Rectal smooth muscle tissue (tissue), 1 donor: ENCODE data around the gene FNDC3B.

Source experiments
- H3K27ac ChIP-seq: one replicate; pipeline ENCODE4 v1.7.0; 2013; ENCODE audit warnings: low read depth, low read length, inconsistent platforms
- H3K27me3 ChIP-seq: one replicate; pipeline ENCODE4 v1.7.0; 2013; ENCODE audit warnings: low read length; ENCODE audit not compliant: control insufficient read depth, insufficient read depth
- H3K36me3 ChIP-seq: one replicate; pipeline ENCODE4 v1.7.0; 2013; ENCODE audit warnings: low read length; ENCODE audit not compliant: control insufficient read depth, insufficient read depth
- H3K4me1 ChIP-seq: one replicate; pipeline ENCODE4 v1.7.0; 2013; ENCODE audit warnings: low read length; ENCODE audit not compliant: control insufficient read depth, insufficient read depth
- H3K4me3 ChIP-seq: one replicate; pipeline ENCODE4 v1.7.0; 2013; ENCODE audit warnings: low read length
- H3K9ac ChIP-seq: one replicate; pipeline ENCODE4 v1.7.0; 2013; ENCODE audit warnings: low read length

FNDC3B gene

DNA sequence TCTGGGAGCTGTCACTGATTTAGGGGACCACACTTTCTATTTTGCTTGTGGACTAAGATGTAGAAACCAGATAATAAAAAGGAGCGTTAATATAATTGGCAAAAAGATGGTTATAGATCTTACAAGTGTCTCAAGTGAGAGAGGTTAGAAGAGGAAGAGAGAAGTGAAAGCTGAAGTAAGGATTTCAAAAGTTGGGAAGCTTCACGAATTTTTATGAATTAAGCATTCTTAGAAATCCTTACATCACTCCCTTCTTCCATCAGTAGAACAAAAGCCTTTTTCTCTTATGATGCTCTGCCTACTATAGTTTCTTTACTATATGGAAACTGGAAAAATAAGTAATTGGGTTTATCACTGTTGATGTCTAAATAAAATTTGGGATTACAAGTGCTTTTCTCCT lies 146.5 kb downstream of the FNDC3B start:
- H3K4me1 ChIP-seq, result peaks cover 3% of the 10 kb centered on the region
- H3K27ac ChIP-seq, result no peak overlapping the region
- H3K27me3 ChIP-seq, result no peaks in the 10 kb centered on the region
- H3K36me3 ChIP-seq, result no peaks in the 10 kb centered on the region
- H3K4me3 ChIP-seq, result no peak overlapping the region
- no peak overlapping the region for H3K9ac ChIP-seq

DNA sequence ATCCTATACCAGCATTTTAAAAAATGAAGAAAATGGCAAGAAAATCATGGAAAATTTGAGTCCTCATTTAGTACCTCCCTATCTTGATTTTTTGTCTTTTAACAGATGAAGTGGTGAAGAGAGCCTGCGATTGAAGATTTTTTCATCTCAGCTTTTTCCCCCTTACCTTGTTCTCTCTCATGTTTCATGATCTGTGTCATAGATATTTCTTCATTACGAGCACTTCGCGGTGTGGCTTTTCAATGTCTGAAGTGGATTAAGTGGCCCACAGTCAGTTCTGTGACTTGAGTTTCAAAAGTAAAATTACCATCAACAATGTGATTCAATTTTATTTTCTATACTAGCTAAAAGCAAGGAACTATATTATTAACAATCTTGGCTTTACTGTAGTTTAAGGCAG lies 147.2 kb downstream of the FNDC3B start:
- peaks cover 2% of the 10 kb centered on the region for H3K36me3 ChIP-seq
- no peak overlapping the region for H3K4me3 ChIP-seq
- no peaks in the 10 kb centered on the region for H3K27me3 ChIP-seq
- peaks cover 3% of the 10 kb centered on the region for H3K4me1 ChIP-seq
- no peak overlapping the region for H3K27ac ChIP-seq
- H3K9ac ChIP-seq, result no peak overlapping the region

DNA sequence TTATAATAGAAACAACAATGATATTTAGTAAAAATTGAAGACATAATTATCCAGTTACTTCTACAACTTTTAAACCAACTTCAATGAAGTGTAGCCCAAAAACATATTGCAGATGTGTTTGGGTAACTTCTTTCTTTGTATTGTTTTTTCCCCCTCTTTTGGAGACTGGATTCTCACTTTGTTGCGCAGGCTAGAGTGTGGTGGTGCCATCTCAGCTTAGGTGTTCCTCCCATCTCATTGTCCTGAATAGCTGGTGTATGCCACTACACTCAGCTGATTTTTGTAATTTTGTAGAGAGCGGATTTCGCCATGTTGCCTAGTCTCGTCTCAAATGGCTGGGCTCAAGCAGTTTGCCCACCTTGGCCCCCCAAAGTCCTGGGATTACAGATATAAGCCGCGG lies 148.1 kb downstream of the FNDC3B start:
- Histone ChIP-seq H3K36me3 (peaks cover 2% of the 10 kb centered on the region), H3K27ac (no peak overlapping the region), H3K4me3 (no peak overlapping the region), H3K27me3 (no peaks in the 10 kb centered on the region), H3K9ac (no peak overlapping the region), H3K4me1 (peaks cover 3% of the 10 kb centered on the region)

DNA sequence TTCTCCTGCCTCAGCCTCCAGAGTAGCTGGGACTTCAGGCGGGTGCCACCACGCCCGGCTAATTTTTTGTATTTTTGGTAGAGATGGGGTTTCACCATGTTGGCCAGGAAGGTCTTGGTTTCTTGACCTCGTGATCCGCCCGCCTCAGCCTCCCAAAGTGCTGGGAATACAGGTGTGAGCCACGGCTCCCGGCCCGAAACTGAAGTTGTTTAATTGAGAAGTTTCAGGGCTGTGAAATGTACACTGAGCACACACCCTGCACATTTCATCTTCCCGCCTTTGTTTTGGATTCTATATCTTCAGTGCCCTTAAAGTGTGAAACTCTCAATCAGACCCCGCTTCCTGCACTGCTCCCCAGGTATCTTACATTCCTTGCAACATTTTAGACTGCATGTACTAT lies 149.1 kb downstream of the FNDC3B start:
- H3K4me1 ChIP-seq, result no peaks in the 10 kb centered on the region
- H3K36me3 ChIP-seq, result peaks cover 2% of the 10 kb centered on the region
- H3K27ac ChIP-seq, result no peak overlapping the region
- no peak overlapping the region for H3K9ac ChIP-seq
- H3K4me3 ChIP-seq, result no peak overlapping the region
- H3K27me3 ChIP-seq, result no peaks in the 10 kb centered on the region

DNA sequence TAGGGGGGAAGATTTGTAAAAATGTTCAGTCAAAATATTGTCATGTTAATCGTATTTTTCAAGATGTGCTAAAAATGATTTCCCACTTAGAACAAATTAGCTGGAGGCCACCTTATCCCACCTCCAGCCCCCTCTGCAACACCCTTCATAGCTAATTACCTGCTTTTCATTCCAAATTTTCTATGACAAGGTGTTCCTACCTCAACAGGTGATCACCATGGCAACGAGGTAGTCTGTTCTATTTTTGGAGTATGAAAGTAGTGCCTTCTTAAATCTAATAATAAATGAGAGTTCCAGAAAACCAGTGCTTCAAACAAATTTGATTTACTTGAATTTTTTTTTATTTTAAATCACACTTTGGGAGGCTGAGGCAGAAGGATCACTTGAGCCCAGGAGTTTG lies 149.8 kb downstream of the FNDC3B start:
- no peak overlapping the region for H3K4me3 ChIP-seq
- H3K27ac ChIP-seq, result no peak overlapping the region
- no peaks in the 10 kb centered on the region for H3K4me1 ChIP-seq
- peaks cover 2% of the 10 kb centered on the region for H3K36me3 ChIP-seq
- H3K9ac ChIP-seq, result no peak overlapping the region
- no peaks in the 10 kb centered on the region for H3K27me3 ChIP-seq

DNA sequence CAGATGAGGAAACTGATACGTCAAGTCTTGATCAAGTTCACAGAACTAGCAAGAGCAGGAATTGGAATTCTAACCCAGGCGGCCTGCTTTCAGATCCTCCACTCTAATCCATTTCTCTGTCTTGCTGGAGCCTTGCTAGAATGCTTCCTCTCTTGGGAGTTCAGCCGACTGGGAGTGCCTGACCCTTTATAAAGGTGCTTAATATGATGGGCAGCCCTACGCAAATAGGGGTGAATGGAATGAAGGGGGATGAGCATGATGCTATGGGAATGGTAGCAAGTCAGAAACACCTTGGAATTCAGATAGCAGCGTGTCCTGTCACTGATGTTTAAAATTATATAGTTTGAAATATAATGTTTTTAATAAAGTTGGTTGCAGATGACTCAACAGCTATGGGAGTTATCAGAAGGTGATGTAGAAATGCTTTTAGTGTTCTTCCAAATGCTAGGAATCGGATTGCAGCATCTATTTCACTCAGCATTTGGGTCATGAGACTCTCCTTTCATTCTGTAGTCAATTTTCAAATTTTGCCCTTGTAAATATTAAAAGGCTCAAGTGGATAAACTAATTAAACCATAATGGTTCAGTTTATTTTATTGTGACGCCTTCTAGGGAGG lies 150.7 kb downstream of the FNDC3B start:
- Histone ChIP-seq H3K4me3 (no peak overlapping the region), H3K4me1 (no peaks in the 10 kb centered on the region), H3K27ac (no peak overlapping the region), H3K27me3 (no peaks in the 10 kb centered on the region), H3K9ac (no peak overlapping the region), H3K36me3 (peaks cover 2% of the 10 kb centered on the region)

DNA sequence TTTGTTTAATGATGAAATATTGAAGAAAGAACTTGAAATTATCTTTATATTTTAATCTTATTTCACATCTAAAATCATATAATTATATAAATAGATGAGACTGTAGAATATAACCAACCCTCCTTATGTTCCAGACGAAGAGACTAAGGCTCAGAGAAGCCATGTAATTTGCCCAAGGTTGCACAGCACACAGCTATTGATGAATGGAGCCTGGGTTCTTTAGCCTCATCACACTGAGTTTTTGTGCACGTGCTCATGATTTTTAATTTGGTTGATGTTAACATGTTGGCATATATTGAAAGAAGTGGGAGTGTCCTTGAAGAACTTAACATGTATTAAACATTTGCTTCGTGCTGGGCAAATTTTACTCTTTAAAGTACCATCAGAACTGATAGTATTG lies 151.6 kb downstream of the FNDC3B start:
- H3K4me1 ChIP-seq, result no peaks in the 10 kb centered on the region
- H3K27me3 ChIP-seq, result no peaks in the 10 kb centered on the region
- H3K36me3 ChIP-seq, result peaks cover 2% of the 10 kb centered on the region
- no peak overlapping the region for H3K9ac ChIP-seq
- H3K27ac ChIP-seq, result no peak overlapping the region
- no peak overlapping the region for H3K4me3 ChIP-seq

DNA sequence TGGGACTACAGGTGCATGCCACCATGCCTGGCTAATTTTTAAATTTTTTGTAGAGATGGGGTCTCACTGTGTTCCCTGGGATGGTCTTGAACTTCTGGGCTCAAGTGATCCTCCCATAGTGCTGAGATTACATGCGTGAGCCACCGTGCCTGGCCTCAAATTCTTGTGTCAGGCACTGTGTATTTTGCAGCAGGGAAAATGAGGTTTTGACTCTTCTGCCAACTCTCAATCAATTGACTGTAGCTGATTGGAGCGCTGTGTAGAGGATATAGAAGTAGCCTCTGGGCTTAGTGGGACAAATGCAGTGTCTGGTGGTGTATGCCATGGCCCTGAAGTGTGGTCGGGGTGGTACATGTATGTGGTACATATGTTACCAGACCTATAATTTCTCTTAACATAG lies 152.3 kb downstream of the FNDC3B start:
- Histone ChIP-seq H3K9ac (no peak overlapping the region), H3K4me1 (no peaks in the 10 kb centered on the region), H3K4me3 (no peak overlapping the region), H3K36me3 (peaks cover 2% of the 10 kb centered on the region), H3K27ac (no peak overlapping the region), H3K27me3 (no peaks in the 10 kb centered on the region)

DNA sequence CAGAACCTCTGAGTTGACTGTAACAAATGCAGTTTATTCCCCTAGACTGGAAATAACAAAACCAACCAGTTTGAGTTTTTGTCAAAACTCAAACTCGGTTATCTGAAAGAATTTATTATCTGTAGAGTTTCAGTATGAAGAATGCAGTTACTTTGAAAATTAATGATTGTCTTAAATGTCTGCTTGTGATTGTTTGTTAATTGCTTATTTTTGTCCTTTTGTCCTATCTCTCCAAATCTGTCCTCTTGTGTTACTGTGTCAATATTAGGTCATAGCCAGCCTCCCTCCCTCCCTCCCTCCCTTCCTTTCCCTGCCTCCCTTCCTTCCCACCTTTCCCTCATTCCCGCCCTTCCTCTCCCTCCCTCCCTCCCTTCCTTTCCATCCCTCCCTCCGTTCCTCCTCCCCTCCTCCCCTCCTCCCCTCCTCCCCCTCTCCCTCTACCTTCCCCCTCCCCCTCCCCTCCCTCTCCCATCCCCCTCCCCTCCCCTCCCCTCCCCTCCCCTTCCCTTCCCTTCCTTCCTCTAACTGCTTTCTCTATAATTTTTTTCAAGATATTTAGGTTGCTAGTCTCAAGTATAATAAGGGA lies 153.5 kb downstream of the FNDC3B start:
- no peaks in the 10 kb centered on the region for H3K4me1 ChIP-seq
- H3K9ac ChIP-seq, result no peak overlapping the region
- no peak overlapping the region for H3K4me3 ChIP-seq
- no peaks in the 10 kb centered on the region for H3K27me3 ChIP-seq
- H3K36me3 ChIP-seq, result peaks cover 2% of the 10 kb centered on the region
- H3K27ac ChIP-seq, result no peak overlapping the region

DNA sequence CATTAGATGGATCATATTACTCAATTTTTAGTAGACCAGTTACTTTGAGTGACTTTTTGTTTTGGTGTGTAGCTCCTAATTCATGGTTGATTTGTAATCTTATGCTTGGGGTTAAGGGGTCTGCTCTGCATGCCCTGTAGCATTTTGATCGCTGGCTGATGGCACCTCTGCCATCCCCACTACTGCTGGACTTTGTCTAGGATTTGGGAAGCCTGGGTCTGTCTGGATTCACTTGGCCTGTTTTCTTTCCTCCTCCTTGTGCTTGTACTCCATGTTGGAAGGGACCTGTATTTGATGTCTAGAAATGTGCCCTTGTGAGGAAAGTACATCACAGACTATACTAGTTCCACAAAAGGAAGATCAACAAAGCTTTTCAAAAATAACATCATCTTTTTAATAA lies 154.1 kb downstream of the FNDC3B start:
- Histone ChIP-seq H3K9ac (no peak overlapping the region), H3K27me3 (no peaks in the 10 kb centered on the region), H3K36me3 (peaks cover 2% of the 10 kb centered on the region), H3K27ac (no peak overlapping the region), H3K4me1 (no peaks in the 10 kb centered on the region), H3K4me3 (no peak overlapping the region)

DNA sequence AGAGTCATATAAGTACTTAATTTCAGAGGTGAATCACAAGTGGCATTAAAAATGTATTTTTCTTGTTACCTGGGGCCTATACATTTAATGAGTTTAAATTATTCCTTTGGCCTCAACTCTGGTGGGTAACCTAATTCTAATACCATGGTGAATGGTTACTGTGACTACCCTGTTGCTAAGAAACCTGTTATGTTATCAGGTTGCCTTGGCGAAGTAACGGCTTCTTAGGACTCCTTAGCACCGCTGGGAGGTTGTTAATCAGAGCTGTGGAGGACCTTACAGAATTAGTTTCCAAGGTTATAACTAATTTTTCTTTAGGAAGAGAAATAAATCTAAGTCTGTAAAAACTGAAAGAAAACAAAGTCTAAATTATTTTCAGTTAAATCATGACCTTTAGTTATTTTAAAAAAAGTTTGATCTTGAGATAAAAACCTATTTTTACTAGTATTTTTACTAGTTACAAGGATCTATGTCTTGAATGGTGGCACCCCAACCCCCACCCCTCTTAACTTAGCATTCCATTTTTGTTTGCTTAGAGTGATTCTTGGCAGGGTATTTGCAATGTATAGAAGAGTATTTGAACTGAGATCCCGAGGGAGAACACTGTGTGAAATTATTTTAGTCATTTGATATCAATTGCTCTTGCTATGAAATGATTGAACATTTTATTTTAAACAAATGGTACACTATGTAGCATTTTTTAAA lies 155.5 kb downstream of the FNDC3B start:
- no peak overlapping the region for H3K27ac ChIP-seq
- no peak overlapping the region for H3K9ac ChIP-seq
- no peak overlapping the region for H3K4me3 ChIP-seq
- no peaks in the 10 kb centered on the region for H3K4me1 ChIP-seq
- H3K27me3 ChIP-seq, result no peaks in the 10 kb centered on the region
- H3K36me3 ChIP-seq, result peaks cover 2% of the 10 kb centered on the region

DNA sequence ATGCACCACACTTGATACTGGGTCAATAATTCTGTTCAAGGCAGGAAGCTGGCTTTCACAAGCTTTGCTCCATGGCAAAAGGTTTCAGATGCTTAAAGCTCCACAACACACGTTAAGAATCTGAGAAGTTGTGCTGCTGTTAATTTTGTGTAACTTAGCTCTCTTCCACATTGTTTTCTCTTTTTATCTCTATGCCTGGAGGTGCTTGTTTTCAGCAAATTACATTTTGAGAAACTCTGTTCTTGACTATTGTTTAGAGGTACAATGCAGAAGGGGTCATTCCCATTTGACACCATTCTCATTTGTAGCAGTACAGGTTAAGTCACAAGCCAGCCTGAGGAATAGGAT lies 156.0 kb downstream of the FNDC3B start:
- Histone ChIP-seq H3K27ac (no peak overlapping the region), H3K27me3 (no peaks in the 10 kb centered on the region), H3K4me1 (no peaks in the 10 kb centered on the region), H3K4me3 (no peak overlapping the region), H3K9ac (no peak overlapping the region), H3K36me3 (peaks cover 2% of the 10 kb centered on the region)

DNA sequence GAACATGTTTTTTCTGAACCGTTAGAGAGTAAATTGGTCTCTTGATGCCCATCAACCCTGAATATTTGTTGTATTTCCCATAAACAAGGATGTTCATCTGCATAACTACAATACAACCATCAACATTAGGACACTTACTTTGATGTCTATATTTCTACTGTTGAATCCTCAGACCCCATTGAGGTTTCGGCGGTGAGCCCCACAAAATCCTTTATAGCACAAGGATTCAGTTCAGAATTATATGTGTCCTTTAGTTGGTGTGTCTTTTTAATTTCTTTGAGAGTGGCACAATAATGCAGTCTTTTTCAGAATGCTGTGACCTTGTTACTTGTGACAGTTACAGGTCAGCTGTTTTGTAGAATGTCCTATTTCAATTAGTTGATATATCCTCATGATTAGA lies 158.0 kb downstream of the FNDC3B start:
- Histone ChIP-seq H3K27ac (no peak overlapping the region), H3K27me3 (no peaks in the 10 kb centered on the region), H3K36me3 (no peaks in the 10 kb centered on the region), H3K4me3 (no peak overlapping the region), H3K9ac (no peak overlapping the region), H3K4me1 (peaks cover 12% of the 10 kb centered on the region)
